DOHH2 (cell line): ENCODE measurements around the gene EHMT2.

Experiments
- H3F3A ChIP-seq: fragments of 200-600 bp; sonication (generic), shearing (Covaris generic); 2 replicates; pipeline ENCODE4 v1.6.0; 2016; ENCODE audit warnings: antibody characterized with exemption, mild to moderate bottlenecking; ENCODE audit not compliant: control insufficient read depth, insufficient read depth
- H3K27ac ChIP-seq: fragments of 200-600 bp; sonication (generic); 2 replicates; pipeline ENCODE4 v1.5.1; 2014; ENCODE audit warnings: low read depth, mild to moderate bottlenecking, low read length, moderate library complexity
- H3K27me3 ChIP-seq: fragments of 200-600 bp; sonication (generic); 2 replicates; pipeline ENCODE4 v1.6.1; 2014; ENCODE audit warnings: mild to moderate bottlenecking, low read length, mixed read lengths; ENCODE audit not compliant: control insufficient read depth
- H3K36me3 ChIP-seq: fragments of 200-600 bp; sonication (generic); 2 replicates; pipeline ENCODE4 v1.6.1; 2014; ENCODE audit warnings: mild to moderate bottlenecking, low read length, moderate library complexity, mixed read lengths; ENCODE audit not compliant: control insufficient read depth
- H3K4me1 ChIP-seq: fragments of 200-600 bp; sonication (generic); 2 replicates; pipeline ENCODE4 v1.6.1; 2014; ENCODE audit warnings: mild to moderate bottlenecking, low read length, mixed read lengths; ENCODE audit not compliant: control insufficient read depth
- H3K4me2 ChIP-seq: fragments of 200-600 bp; sonication (generic); 2 replicates; pipeline ENCODE4 v1.6.0; 2014; ENCODE audit warnings: mild to moderate bottlenecking, low read length, moderate library complexity
- H3K4me3 ChIP-seq: fragments of 200-600 bp; sonication (generic); 2 replicates; pipeline ENCODE4 v1.5.1; 2014; ENCODE audit warnings: mild to moderate bottlenecking, low read length, mixed read lengths
- H3K79me2 ChIP-seq: fragments of 200-600 bp; sonication (generic); 2 replicates; pipeline ENCODE4 v1.6.1; 2014; ENCODE audit warnings: mild to moderate bottlenecking, low read length, mixed read lengths; ENCODE audit not compliant: control insufficient read depth
- H3K9me2 ChIP-seq: fragments of 200-600 bp; sonication (generic); replicated peaks from 2 replicates; pipeline ENCODE4 v1.6.1; 2014; ENCODE audit warnings: mild to moderate bottlenecking, low read length, mixed read lengths; ENCODE audit not compliant: control insufficient read depth
- H3K9me3 ChIP-seq: fragments of 200-600 bp; sonication (generic); 2 replicates; pipeline ENCODE4 v1.6.1; 2014; ENCODE audit warnings: antibody characterized with exemption, low read length, mixed read lengths; ENCODE audit not compliant: control insufficient read depth, insufficient read depth
- H4K20me1 ChIP-seq: fragments of 200-600 bp; sonication (generic); 2 replicates; pipeline ENCODE4 v1.6.0; 2014; ENCODE audit warnings: low read depth, mild to moderate bottlenecking, antibody characterized with exemption, low read length, moderate library complexity; ENCODE audit not compliant: control insufficient read depth, insufficient read depth
- EZH2phosphoT487 ChIP-seq: fragments of 200-600 bp; sonication (generic); IDR thresholded peaks from 2 replicates; pipeline ENCODE4 v1.6.1; 2017; ENCODE audit warnings: borderline replicate concordance, mild to moderate bottlenecking, antibody characterized with exemption, low read length, moderate library complexity, mixed read lengths
- TF ChIP-seq, protein P1 (sequence below): fragments of 200-600 bp; sonication (generic); IDR thresholded peaks from one replicate; pipeline ENCODE4 v1.5.1; 2014; ENCODE audit warnings: antibody characterized with exemption, mild to moderate bottlenecking, low read depth, low read length; ENCODE audit not compliant: poor library complexity, severe bottlenecking

EHMT2 gene

DNA sequence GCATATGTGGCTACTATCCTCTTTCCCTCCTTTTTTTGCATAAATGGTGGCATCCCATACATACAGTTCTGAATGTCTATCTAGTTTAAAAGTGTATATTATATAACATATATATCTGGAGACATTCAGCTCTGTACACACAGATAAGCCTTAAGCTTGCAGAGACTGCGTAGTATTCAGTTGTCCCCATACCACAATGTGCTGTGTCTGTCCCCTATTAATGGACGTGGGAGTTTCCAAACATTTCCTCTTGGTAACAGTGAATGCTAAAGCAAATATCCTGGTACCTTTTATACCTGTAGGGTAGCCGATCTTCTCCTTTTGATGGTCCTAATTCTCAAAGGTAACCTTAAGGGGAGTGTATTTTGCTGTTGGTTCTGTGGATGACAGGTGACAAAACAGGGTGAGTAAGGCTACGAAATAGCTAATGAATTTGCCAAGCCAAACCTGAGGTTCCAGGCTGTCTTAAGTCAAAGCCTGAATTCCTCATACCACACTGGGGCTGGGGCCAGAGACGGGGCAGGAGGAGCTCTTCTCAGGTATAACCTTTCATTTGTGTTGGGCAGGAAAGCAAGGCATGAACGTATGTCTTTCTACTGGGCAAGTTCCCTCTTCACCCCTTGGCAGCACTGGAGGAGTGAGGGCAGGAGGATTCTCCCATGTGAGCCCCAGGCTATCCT is 22.3 kb upstream of the EHMT2 start:
- TF ChIP-seq, protein P1, sequence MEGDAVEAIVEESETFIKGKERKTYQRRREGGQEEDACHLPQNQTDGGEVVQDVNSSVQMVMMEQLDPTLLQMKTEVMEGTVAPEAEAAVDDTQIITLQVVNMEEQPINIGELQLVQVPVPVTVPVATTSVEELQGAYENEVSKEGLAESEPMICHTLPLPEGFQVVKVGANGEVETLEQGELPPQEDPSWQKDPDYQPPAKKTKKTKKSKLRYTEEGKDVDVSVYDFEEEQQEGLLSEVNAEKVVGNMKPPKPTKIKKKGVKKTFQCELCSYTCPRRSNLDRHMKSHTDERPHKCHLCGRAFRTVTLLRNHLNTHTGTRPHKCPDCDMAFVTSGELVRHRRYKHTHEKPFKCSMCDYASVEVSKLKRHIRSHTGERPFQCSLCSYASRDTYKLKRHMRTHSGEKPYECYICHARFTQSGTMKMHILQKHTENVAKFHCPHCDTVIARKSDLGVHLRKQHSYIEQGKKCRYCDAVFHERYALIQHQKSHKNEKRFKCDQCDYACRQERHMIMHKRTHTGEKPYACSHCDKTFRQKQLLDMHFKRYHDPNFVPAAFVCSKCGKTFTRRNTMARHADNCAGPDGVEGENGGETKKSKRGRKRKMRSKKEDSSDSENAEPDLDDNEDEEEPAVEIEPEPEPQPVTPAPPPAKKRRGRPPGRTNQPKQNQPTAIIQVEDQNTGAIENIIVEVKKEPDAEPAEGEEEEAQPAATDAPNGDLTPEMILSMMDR, result no peak
- TF ChIP-seq EZH2phosphoT487, result no peak
- Histone ChIP-seq H3K9me2 (no peaks in the 10 kb centered on the region), H3F3A (no peaks in the 10 kb centered on the region), H3K4me3 (no peak overlapping the region), H3K4me1 (peaks cover 5% of the 10 kb centered on the region), H3K79me2 (no peaks in the 10 kb centered on the region), H3K27me3 (no peaks in the 10 kb centered on the region; the same call in 1 of the 2 replicates), H3K9me3 (no peaks in the 10 kb centered on the region), H4K20me1 (no peaks in the 10 kb centered on the region), H3K4me2 (no peak overlapping the region), H3K36me3 (no peaks in the 10 kb centered on the region), H3K27ac (no peak overlapping the region)

- Histone ChIP-seq H3K9me3 (no peaks in the 10 kb centered on the region), H3K4me3 (no peak overlapping the region), H3K4me2 (no peak overlapping the region), H3K27ac (no peak overlapping the region), H3K36me3 (no peaks in the 10 kb centered on the region), H3K4me1 (peaks cover 7% of the 10 kb centered on the region), H3K79me2 (no peaks in the 10 kb centered on the region), H3K27me3 (no peaks in the 10 kb centered on the region; the same call in 1 of the 2 replicates), H4K20me1 (no peaks in the 10 kb centered on the region), H3K9me2 (no peaks in the 10 kb centered on the region), H3F3A (no peaks in the 10 kb centered on the region)
- TF ChIP-seq EZH2phosphoT487, result no peak
- TF ChIP-seq, protein P1, result no peak
These were observed 20.7 kb upstream of the EHMT2 start for GRCh38 chr6:31918069-31918720.

DNA sequence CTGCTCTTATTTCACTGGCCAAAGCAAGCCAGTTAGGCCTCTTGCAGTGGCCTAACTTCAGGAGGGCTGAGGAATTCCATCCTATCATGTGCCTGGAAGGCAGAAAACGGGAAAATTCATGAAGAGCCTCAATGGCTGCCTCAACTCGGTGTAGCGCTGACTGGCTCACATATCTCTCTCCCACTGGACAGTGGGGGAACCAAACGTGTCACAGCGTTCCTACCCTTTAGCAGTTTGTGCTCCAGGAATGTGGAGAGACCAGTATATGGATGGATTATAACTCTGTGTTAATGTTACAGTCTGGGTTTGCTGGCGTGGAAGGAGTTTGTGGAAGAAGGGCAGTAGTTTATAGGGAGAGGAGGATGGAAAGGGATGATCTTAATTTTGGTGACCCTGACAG is 18.3 kb upstream of the EHMT2 start:
- TF ChIP-seq EZH2phosphoT487, result no peak
- TF ChIP-seq, protein P1, result no peak

More for the DNA sequence above, 18.3 kb upstream of the EHMT2 start:
- Histone ChIP-seq H3K4me2 (no peak overlapping the region), H3K4me3 (no peak overlapping the region), H3K4me1 (peaks cover 7% of the 10 kb centered on the region), H3K9me3 (no peaks in the 10 kb centered on the region), H3K36me3 (no peaks in the 10 kb centered on the region), H3K27me3 (no peaks in the 10 kb centered on the region; the same call in 1 of the 2 replicates), H3F3A (no peaks in the 10 kb centered on the region), H3K27ac (no peak overlapping the region), H3K9me2 (no peaks in the 10 kb centered on the region), H3K79me2 (no peaks in the 10 kb centered on the region), H4K20me1 (no peaks in the 10 kb centered on the region)
